WERI-Rb-1 (cell line): ENCODE measurements around the gene ADA.

Experiments
- DNase-seq: peaks from one replicate; pipeline ENCODE4 v3.0.0-alpha.2; 2020
- H3K27ac ChIP-seq: fragments of 250-450 bp; sonication (Bioruptor Pico); 2 replicates; pipeline ENCODE4 v1.5.1; 2020; ENCODE audit warnings: mild to moderate bottlenecking, moderate library complexity
- H3K27me3 ChIP-seq: fragments of 250-450 bp; sonication (Bioruptor Pico); 2 replicates; pipeline ENCODE4 v1.5.1; 2021; ENCODE audit warnings: mild to moderate bottlenecking, low read depth, moderate library complexity; ENCODE audit not compliant: insufficient read depth, severe bottlenecking
- H3K36me3 ChIP-seq: fragments of 250-450 bp; sonication (Bioruptor Pico); 2 replicates; pipeline ENCODE4 v1.5.1; 2020; ENCODE audit warnings: mild to moderate bottlenecking, moderate library complexity
- H3K4me3 ChIP-seq: 2 replicates; pipeline ENCODE4 v1.5.1; 2011; ENCODE audit warnings: low read depth, mild to moderate bottlenecking, control low read depth, low read length
- H3K9me3 ChIP-seq: fragments of 250-450 bp; sonication (Bioruptor Pico); 2 replicates; pipeline ENCODE4 v1.5.1; 2021; ENCODE audit warnings: mild to moderate bottlenecking, moderate library complexity; ENCODE audit not compliant: severe bottlenecking
- CTCF ChIP-seq: IDR thresholded peaks from 2 replicates; pipeline ENCODE4 v1.5.1; 2011; ENCODE audit warnings: low read depth, mild to moderate bottlenecking, control low read depth, inconsistent platforms, low read length

Gene ADA

GRCh38 chr20:44573501-44573869, 78.0 kb downstream of the ADA start:
- Histone ChIP-seq H3K9me3 (no peaks in the 10 kb centered on the region), H3K36me3 (no peaks in the 10 kb centered on the region), H3K27me3 (no peaks in the 10 kb centered on the region), H3K4me3 (no peak overlapping the region), H3K27ac (no peak overlapping the region)
- no peak for DNase-seq
- no peak for TF ChIP-seq CTCF

- no peak overlapping the region for H3K4me3 ChIP-seq
- no peak for TF ChIP-seq CTCF
- no peaks in the 10 kb centered on the region for H3K27me3 ChIP-seq
- no peaks in the 10 kb centered on the region for H3K9me3 ChIP-seq
- H3K27ac ChIP-seq, result no peak overlapping the region
- DNase-seq, result no peak
- no peaks in the 10 kb centered on the region for H3K36me3 ChIP-seq
These were observed 78.7 kb downstream of the ADA start for GRCh38 chr20:44572551-44573500.

GRCh38 chr20:44571362-44571988, 80.0 kb downstream of the ADA start:
- H3K9me3 ChIP-seq, result no peaks in the 10 kb centered on the region
- no peak for TF ChIP-seq CTCF
- H3K27ac ChIP-seq, result no peak overlapping the region
- DNase-seq, result no peak
- H3K36me3 ChIP-seq, result no peaks in the 10 kb centered on the region
- no peak overlapping the region for H3K4me3 ChIP-seq
- no peaks in the 10 kb centered on the region for H3K27me3 ChIP-seq

- DNase-seq, result no peak
- Histone ChIP-seq H3K4me3 (no peak overlapping the region), H3K9me3 (no peaks in the 10 kb centered on the region), H3K27me3 (no peaks in the 10 kb centered on the region), H3K36me3 (no peaks in the 10 kb centered on the region), H3K27ac (no peak overlapping the region)
- no peak for TF ChIP-seq CTCF
These were observed 81.1 kb downstream of the ADA start for GRCh38 chr20:44570367-44570766.
